SU-DHL-6 (cell line): ENCODE measurements around the gene SLC10A3.

Experiments used
- CTCF ChIP-seq: fragments of 200-600 bp; sonication (generic); IDR thresholded peaks from one replicate; pipeline ENCODE4 v1.5.1; 2017; ENCODE audit warnings: antibody characterized with exemption, mild to moderate bottlenecking, low read length, moderate library complexity; ENCODE audit not compliant: insufficient read depth, poor library complexity, severe bottlenecking
- EZH2phosphoT487 ChIP-seq: fragments of 200-600 bp; sonication (generic), shearing (Covaris generic); conservative IDR thresholded peaks from 2 replicates; pipeline ENCODE4 v1.6.1; 2018; ENCODE audit warnings: mild to moderate bottlenecking, antibody characterized with exemption, low read length, moderate library complexity, mixed read lengths

GRCh38 chrX:154487518-154488290 is 2.7 kb downstream of the SLC10A3 start:
- no peak for TF ChIP-seq CTCF
- TF ChIP-seq EZH2phosphoT487 = no peak
